WTC11 (cell line): ENCODE data around the gene ZNF665. TPM values are rescaled to one million over a fixed set of nuclear protein-coding genes. Genes with fewer than 3 reads are reported as not detected.

ENCODE experiments used
- ATAC-seq: fragments of 200-7000 bp; cut with Tn5 transposase; 2 replicates; pipeline ENCODE4 v1.10.0; 2021; ENCODE audit warnings: mild to moderate bottlenecking, moderate library complexity
- CTCF ChIA-PET: fragments of 300-600 bp; sonication (Branson Sonifier 250); formaldehyde crosslinking; loops from one replicate; lab custom pipeline; 2021; ENCODE audit warnings: antibody characterized with exemption; lab: Charles Lee
- POLR2A ChIA-PET: fragments of 350-600 bp; sonication (Branson Sonifier 250); formaldehyde crosslinking; loops from one replicate; lab custom pipeline; 2021; ENCODE audit warnings: antibody characterized with exemption; lab: Charles Lee
- DNase-seq: peaks from one replicate; pipeline ENCODE4 v3.0.0; 2021; ENCODE audit warnings: low spot score
- H3K27ac Mint-ChIP-seq: 2 replicates; pipeline ENCODE4 v1.8.0; 2021; ENCODE audit warnings: mixed read lengths
- H3K27me3 Mint-ChIP-seq: 2 replicates; pipeline ENCODE4 v1.8.0; 2021; ENCODE audit warnings: low read depth, mild to moderate bottlenecking, moderate library complexity, mixed read lengths
- H3K36me3 Mint-ChIP-seq: 2 replicates; pipeline ENCODE4 v1.8.0; 2021; ENCODE audit warnings: mixed read lengths
- H3K4me1 Mint-ChIP-seq: 2 replicates; pipeline ENCODE4 v1.8.0; 2022; ENCODE audit warnings: mixed read lengths
- H3K4me3 Mint-ChIP-seq: 2 replicates; pipeline ENCODE4 v1.8.0; 2021; ENCODE audit warnings: mild to moderate bottlenecking, moderate library complexity, mixed read lengths
- H3K9me3 Mint-ChIP-seq: 2 replicates; pipeline ENCODE4 v1.8.0; 2021; ENCODE audit warnings: mixed read lengths
- CBFB ChIP-seq: sonication (generic); formaldehyde crosslinking; IDR thresholded peaks from 2 replicates; pipeline ENCODE4 v1.8.1; 2022; ENCODE audit warnings: mild to moderate bottlenecking, low read depth, missing genetic modification reagents
- E2F1 ChIP-seq: sonication (generic); formaldehyde crosslinking; IDR thresholded peaks from 2 replicates; pipeline ENCODE4 v1.8.0; 2022; ENCODE audit warnings: mild to moderate bottlenecking, missing genetic modification reagents
- E2F4 ChIP-seq: sonication (generic); formaldehyde crosslinking; IDR thresholded peaks from 2 replicates; pipeline ENCODE4 v1.8.1; 2022; ENCODE audit warnings: low read depth, mild to moderate bottlenecking, moderate library complexity, missing genetic modification reagents, borderline replicate concordance
- ESRRA ChIP-seq: sonication (generic); formaldehyde crosslinking; IDR thresholded peaks from 2 replicates; pipeline ENCODE4 v1.8.1; 2022; ENCODE audit warnings: mild to moderate bottlenecking, missing genetic modification reagents, borderline replicate concordance
- FOXK1 ChIP-seq: sonication (generic); formaldehyde crosslinking; IDR thresholded peaks from 2 replicates; pipeline ENCODE4 v1.8.0; 2022; ENCODE audit warnings: mild to moderate bottlenecking, moderate library complexity, missing genetic modification reagents
- FOXP1 ChIP-seq: sonication (generic); formaldehyde crosslinking; IDR thresholded peaks from 2 replicates; pipeline ENCODE4 v1.8.0; 2022; ENCODE audit warnings: missing genetic modification reagents, mild to moderate bottlenecking, moderate library complexity, borderline replicate concordance
- FOXP4 ChIP-seq: sonication (generic); formaldehyde crosslinking; IDR thresholded peaks from 2 replicates; pipeline ENCODE4 v1.8.0; 2022; ENCODE audit warnings: mild to moderate bottlenecking, missing genetic modification reagents
- GABPB1 ChIP-seq: sonication (generic); formaldehyde crosslinking; IDR thresholded peaks from 2 replicates; pipeline ENCODE4 v1.8.1; 2023; ENCODE audit warnings: mild to moderate bottlenecking, missing genetic modification reagents
- OVOL2 ChIP-seq: fragments of 250-450 bp; sonication (Bioruptor Pico); IDR thresholded peaks from 2 replicates; pipeline ENCODE4 v1.9.0; 2021; ENCODE audit warnings: mild to moderate bottlenecking, borderline replicate concordance
- TEAD1 ChIP-seq: sonication (generic); formaldehyde crosslinking; IDR thresholded peaks from 2 replicates; pipeline ENCODE4 v1.8.0; 2022; ENCODE audit warnings: mild to moderate bottlenecking, missing genetic modification reagents
- USF1 ChIP-seq: sonication (generic); formaldehyde crosslinking; IDR thresholded peaks from 2 replicates; pipeline ENCODE4 v1.8.0; 2022; ENCODE audit warnings: mild to moderate bottlenecking, missing genetic modification reagents
- ZMAT4 ChIP-seq: fragments of 250-450 bp; sonication (Bioruptor Pico); IDR thresholded peaks from 2 replicates; pipeline ENCODE4 v1.9.0; 2021; ENCODE audit warnings: mild to moderate bottlenecking
- ZNF232 ChIP-seq: sonication (generic); formaldehyde crosslinking; IDR thresholded peaks from 2 replicates; pipeline ENCODE4 v1.8.0; 2022; ENCODE audit warnings: mild to moderate bottlenecking, missing genetic modification reagents
- ZNF263 ChIP-seq: sonication (generic); formaldehyde crosslinking; IDR thresholded peaks from 2 replicates; pipeline ENCODE4 v1.8.1; 2022; ENCODE audit warnings: low read depth, mild to moderate bottlenecking, moderate library complexity, missing genetic modification reagents
- ZNF281 ChIP-seq: sonication (generic); formaldehyde crosslinking; IDR thresholded peaks from 2 replicates; pipeline ENCODE4 v1.8.0; 2023; ENCODE audit warnings: mild to moderate bottlenecking, missing genetic modification reagents
- ZNF423 ChIP-seq: fragments of 250-450 bp; sonication (Bioruptor Pico); IDR thresholded peaks from 2 replicates; pipeline ENCODE4 v2.1.2; 2022; ENCODE audit warnings: mild to moderate bottlenecking, moderate library complexity
- ZNF532 ChIP-seq: fragments of 250-450 bp; sonication (Bioruptor Pico); IDR thresholded peaks from 2 replicates; pipeline ENCODE4 v1.9.0; 2021; ENCODE audit warnings: mild to moderate bottlenecking, borderline replicate concordance
- ZNF671 ChIP-seq: fragments of 250-450 bp; sonication (Bioruptor Pico); IDR thresholded peaks from 2 replicates; pipeline ENCODE4 v1.8.0; 2021; ENCODE audit warnings: mild to moderate bottlenecking
- ZSCAN18 ChIP-seq: fragments of 250-450 bp; sonication (Bioruptor Pico); IDR thresholded peaks from 2 replicates; pipeline ENCODE4 v2.1.2; 2022; ENCODE audit warnings: mild to moderate bottlenecking, moderate library complexity
- total RNA-seq: library from RNA; stranded (reverse); gene quantifications from 3 replicates; pipeline ENCODE4 v1.2.3, GENCODE V29; 2021

The ZNF665 gene
- total RNA-seq, 1 experiment from 2014 or later: 7.5 TPM

- TF ChIP-seq ZNF281 (0 out of 2 replicates have a peak, but pooled peaks have one; percentile 11), E2F1 (CRISPR knock-in tag) (0 out of 2 replicates have a peak, but pooled peaks have one; percentile 32), ZNF263 (CRISPR knock-in tag) (no peak), FOXP4 (CRISPR knock-in tag) (peak; percentile 46; the same call in 1 of the 2 replicates), TEAD1 (CRISPR knock-in tag) (peak; percentile 67; the same call in 1 of the 2 replicates), ZNF423 (CRISPR knock-in tag) (peak; percentile 58; the same call in 1 of the 2 replicates), FOXP1 (0 out of 2 replicates have a peak, but pooled peaks have one; percentile 21), E2F4 (no peak), FOXK1 (0 out of 2 replicates have a peak, but pooled peaks have one; percentile 22), ZMAT4 (no peak), ZNF232 (CRISPR knock-in tag) (no peak), OVOL2 (CRISPR knock-in tag) (no peak), USF1 (CRISPR knock-in tag) (peak; percentile 46; the same call in 1 of the 2 replicates)
These were observed 60.8 kb downstream of the ZNF665 start, which contains the start of gene ZNF415 (continued) for GRCh38 chr19:53132141-53132991.

- no peaks in the 10 kb centered on the region for H3K9me3 Mint-ChIP-seq
- no peak for DNase-seq
- peak; percentile 33 for ATAC-seq
- H3K27ac Mint-ChIP-seq: no peak overlapping the region
- H3K4me1 Mint-ChIP-seq: peaks cover 30% of the 10 kb centered on the region
- ChIA-PET CTCF (interaction anchor here (0.7 to 2.3 kb wide), 3 partner anchors 27 to 661 kb away, joined by 3 to 9 read pairs (median 3); no protein-coding TSS in a partner anchor), POLR2A (no interaction called here)
- no peaks in the 10 kb centered on the region for H3K36me3 Mint-ChIP-seq
- peaks cover 11% of the 10 kb centered on the region for H3K27me3 Mint-ChIP-seq
- H3K4me3 Mint-ChIP-seq: peak overlapping the region; percentile 74
- TF ChIP-seq OVOL2 (CRISPR knock-in tag) (no peak), ZSCAN18 (no peak), CBFB (CRISPR knock-in tag) (no peak), GABPB1 (CRISPR knock-in tag) (no peak), ESRRA (CRISPR knock-in tag) (no peak), ZNF671 (CRISPR knock-in tag) (no peak), ZNF532 (CRISPR knock-in tag) (no peak)
These were observed 61.4 kb downstream of the ZNF665 start for GRCh38 chr19:53131727-53132126.
